Stimulated activated CD8-positive, alpha-beta memory T cell treated with anti-CD3 and anti-CD28 coated beads, Interleukin-12 subunit alpha, Interleukin-12 subunit beta, amount 100 ng/mL, for 24 hours (primary cell): ENCODE data around the gene MYO1D.
"Not testable (repeated sequence)": the region's sequence is repeated elsewhere in the genome, so short reads cannot be mapped to it uniquely, and the experiment has no call there.

Experiments
- DNase-seq: peaks from one replicate; pipeline ENCODE4 v3.0.0-alpha.2; 2020; ENCODE audit errors: extremely low read depth

Gene MYO1D

DNA sequence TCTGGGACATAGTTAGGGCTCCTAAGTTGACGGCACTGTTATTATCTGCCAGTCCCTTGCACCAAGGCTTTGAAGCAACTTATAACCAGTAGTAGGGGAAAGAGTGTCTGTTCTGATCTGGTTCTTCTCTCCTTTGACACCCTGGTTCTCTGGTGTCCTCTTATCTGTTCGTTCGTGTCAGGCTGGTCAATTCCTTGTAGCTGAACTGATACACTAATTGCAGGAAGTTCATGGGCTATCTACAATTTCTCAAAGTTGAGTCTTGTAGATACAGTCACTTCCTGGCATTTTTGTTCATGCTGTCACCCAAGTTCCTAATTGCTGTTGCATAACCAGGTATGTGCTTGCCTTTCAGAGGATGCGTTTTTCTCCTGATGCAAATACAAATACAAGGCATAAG is 17.3 kb upstream of the MYO1D start:
- no peak for DNase-seq

DNA sequence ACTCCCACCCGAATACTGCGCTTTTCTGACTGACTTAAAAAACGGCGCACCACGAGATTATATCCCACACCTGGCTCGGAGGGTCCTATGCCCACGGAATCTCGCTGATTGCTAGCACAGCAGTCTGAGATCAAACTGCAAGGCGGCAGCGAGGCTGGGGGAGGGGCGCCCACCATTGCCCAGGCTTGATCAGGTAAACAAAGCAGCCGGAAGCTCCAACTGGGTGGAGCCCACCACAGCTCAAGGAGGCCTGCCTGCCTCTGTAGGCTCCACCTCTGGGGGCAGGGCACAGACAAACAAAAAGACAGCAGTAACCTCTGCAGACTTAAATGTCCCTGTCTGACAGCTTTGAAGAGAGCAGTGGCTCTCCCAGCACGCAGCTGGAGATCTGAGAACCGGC is 10.5 kb upstream of the MYO1D start:
- DNase-seq = not testable (repeated sequence)

DNA sequence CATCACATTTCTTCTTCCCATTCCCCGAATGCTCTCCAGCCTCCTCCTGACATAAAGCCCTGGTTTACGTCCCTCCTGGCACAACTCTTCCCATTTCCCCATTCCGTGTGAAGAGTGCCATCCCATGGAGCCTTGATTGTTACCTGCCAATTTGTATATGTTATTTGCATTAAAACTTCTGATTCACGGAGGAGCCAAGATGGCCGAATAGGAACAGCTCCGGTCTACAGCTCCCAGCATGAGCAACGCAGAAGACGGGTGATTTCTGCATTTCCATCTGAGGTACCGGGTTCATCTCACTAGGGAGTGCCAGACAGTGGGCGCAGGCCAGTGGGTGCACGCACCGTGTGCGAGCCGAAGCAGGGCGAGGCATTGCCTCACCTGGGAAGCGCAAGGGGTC is 10.0 kb upstream of the MYO1D start:
- DNase-seq = not testable (repeated sequence)

DNA sequence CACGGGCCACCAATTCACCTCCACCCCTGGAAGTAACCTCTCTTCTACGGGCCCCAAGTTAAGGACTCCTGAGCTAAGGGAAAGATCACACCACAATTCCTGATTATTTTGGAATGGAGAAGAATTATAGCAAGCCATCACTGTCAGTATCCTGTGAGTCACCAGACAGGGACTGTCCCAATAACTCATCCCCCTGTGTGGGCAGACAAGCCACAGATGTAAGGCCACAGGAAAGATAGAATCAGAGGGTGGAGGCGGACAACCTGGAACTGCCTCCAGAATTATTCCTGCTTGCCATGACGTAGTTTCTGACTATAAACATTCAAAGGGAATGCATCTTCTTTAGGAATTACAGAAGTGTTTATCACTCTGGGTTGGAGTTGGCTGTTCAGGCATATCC is 5.8 kb upstream of the MYO1D start:
- DNase-seq = peak; percentile 8

DNA sequence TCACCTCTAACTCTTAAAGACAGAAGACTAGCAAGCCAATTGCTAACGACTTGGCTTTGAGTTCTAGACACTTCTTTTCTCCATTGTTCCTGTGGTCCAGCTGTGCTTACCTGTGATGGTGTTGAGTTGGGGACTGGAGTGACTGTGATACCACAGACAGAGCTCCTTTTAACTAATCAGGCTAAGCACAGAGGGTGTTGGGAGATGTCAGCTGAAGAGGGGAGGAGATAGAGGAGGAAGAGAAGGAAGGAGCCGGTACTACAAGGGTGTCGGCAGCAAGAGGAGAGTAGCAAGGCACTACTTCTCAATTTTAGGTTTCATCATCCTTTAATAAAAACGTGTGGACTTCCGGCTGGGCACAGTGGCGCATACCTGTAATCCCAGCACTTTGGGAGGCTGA is 5.1 kb upstream of the MYO1D start:
- no peak for DNase-seq

DNA sequence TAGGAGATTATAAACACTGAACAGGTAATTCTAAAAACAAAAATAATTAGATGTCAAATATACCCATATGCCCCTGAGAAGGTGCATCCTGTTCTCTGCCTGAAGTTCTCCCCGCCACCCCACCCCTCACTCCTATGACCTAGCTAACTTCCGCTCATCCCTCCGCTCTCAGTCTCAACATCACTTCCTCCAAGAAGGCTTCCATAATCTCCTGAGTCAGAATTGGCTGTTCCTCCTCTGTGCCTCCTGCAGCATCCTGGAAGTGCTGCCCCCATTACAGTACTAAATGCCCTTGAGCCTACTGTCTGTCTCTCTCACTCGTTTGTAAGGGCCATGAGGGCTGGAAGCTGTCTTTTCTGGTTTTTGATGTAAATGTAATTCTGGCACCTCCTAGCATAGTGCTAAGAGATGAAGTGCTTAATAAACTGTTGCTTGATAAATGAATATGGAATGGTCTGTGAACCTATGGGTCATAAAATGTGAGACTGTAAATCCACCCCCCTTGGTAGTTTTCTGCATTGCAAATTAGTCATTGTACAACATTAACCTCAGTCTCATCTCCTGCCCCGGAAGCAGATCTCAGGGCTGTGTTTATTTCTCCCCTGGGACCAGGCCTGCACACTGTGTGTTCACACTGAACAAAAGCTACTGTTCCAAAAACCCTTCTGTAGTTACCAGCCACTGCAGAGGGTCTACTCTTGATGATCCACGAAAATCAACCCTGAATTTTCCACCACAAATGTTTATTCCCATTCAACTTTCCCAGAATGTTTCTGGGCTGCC is 3.9 kb upstream of the MYO1D start:
- no peak for DNase-seq

DNA sequence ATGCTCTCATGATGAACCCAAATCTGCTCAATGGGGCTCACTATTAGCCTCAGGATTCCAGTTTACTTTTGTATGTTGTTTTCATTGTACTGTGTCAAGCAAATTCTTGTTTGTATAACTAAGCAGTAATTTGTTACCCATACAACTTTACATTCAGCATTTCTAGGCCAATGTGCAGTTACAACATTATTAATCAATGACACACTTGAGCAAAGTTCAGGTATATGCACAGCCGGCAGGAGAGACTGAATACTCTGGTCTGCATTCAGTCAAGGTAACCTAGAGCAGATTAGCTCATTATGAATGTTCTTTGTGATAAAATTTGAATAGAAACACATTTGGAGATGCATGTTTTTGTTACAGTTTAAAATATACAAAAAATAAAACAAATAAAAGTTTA is 2.2 kb upstream of the MYO1D start:
- DNase-seq = no peak

DNA sequence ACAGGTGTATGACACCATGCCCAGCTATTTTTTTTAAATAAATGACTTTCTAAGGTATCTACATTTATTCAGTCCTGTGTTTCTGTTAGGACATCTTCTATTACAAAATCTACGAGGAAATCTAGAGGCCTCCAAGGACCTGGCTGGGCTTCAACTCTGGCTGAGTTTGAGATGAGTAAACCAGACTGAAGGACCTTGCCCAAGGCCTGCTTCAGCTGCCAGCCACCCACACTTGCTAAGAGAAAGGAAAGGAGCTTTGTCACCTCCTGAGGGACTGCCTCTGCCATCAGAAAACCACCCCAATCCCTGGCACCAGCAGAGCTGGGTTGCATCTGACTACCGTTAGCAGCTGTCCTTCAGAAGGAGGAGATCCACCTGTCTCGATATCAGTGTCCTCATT is 1.3 kb upstream of the MYO1D start:
- DNase-seq = no peak

DNA sequence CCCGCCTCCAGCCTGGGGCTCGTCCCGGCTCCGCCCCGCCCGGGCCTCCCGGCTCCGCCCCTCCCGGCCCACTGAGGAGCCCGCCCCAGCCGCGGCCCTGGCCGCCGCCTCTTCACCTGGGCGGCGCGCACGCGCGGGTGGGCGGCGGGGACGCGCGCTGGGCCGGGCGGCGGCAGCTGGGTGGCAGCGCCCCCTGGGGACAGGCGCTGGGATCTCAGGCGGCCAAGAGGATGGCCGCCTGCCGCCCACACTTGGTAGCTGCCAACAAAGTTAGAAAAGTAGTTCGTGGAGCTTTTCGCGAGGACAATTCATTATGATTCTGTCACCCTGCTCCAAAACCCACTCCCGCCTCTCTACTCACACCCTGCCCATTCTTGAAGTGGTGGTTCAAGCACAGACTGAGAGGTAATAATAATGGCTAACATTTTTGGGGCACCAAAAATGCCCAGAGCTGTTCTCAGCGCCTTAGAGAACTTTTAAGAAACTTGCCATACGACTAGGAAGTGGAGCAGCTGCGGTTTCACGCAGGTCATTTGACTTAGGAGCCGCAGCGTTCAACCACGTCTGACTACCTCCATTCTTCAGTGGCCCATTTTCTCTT is 340 bp upstream of the MYO1D start:
- DNase-seq = peak; percentile 76

DNA sequence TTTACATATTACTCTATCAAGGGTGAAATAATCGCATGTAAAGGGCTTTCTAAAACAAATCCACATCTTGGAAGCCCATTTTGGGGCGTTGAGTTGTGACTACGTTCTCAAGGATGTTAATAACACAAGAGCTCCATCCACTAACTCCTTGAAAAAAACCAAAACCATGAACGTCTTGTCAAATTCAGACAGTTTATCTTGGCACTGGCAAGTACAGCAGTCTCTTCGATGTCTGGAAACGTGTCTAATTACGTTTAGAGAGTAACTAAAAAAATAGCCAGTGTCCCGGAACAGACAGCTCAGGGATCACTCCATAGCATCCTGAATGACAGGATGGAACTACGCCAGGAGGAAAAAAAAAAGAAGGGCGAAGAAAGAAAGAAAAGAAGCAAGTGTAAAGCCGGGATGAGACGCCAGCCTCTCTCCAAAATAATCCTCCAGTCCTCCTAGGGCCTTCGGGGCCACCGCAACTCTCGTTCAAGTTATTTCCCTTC is 954 bp downstream of the MYO1D start:
- no peak for DNase-seq

DNA sequence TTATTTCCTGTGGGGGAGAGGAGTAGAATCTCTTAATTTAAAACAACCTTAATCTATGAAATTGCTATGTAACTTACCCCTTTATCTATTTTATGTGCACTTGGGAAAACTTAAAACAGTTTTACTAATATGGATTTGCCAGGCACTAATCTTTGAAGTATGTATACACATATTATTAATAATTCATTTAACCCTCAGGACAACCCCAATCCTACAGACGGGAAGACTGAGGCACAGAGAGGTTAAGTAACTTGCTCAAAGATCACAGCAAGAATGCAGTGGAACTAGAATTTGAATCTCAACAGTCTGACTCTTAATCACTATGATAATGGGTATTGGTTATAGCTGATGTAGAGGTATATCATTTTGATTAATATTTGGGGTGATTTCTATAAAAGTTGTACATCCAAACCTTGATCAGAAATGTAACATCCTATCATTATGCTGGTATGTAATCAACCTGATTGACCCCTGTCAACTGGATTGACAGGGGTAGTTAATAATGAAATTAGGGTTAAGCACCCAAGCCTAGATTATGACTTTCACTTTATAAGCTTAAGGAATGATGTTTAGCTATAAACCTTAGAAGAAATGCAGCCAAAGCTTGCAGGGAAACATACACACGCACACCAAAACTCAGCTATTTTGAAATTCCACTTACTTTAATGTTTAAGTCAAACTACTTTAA is 1.6 kb downstream of the MYO1D start:
- DNase-seq = no peak

DNA sequence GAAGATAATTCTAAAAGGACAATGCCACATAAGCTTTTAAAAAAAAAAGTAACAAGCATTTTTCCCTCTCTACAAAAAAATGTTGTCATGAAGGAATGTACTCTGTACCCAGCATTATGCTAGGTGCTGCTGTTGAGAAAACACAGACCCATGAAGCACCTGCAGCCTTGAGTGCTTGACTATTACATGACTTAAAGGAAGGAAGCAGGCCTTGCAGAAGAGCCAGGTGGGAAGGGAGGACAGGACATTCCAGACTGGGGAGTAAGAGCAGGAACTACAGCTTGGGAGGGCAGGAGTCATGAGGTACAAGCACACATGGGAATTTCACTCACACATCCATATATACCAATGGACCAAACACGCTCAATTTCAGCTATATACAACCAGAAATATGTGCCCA is 3.8 kb downstream of the MYO1D start:
- DNase-seq = no peak

DNA sequence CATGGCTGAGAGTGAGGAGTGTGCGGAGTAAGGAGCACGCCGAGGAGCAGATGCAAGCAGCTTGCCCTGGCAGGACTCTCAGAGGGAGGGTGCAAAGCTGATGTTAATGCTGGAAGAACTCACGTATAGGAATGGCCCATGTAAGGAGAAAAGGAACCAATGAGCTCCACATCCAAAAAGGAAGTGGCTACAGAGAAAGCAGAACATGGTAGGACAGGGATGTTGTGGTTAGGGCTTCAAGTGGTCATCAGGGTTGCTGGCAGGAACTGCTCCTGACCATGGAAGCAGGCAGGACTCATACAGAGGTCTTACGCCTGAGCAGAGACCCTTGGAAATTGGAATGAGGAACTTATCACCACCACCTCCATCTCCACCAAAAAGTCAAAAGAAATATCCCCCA is 5.2 kb downstream of the MYO1D start:
- DNase-seq = no peak

DNA sequence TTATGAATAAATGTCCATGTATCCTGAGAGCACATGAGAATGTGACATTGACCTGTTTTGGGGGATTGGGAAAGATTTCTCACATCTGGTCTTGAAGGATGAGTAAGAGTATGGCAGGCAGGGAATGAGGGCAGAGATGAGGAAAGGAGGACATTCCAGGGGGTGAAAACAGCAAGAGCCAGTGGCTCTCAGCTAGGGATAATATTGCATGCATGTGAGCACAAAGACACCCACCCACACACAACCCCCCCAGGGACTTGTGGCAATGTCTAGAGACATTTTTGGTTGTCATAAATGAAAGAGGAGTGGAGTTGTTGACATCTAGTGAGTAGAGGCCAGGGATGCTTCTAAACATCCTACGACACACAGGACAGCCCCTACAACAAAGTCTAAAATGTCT is 6.0 kb downstream of the MYO1D start:
- no peak for DNase-seq

DNA sequence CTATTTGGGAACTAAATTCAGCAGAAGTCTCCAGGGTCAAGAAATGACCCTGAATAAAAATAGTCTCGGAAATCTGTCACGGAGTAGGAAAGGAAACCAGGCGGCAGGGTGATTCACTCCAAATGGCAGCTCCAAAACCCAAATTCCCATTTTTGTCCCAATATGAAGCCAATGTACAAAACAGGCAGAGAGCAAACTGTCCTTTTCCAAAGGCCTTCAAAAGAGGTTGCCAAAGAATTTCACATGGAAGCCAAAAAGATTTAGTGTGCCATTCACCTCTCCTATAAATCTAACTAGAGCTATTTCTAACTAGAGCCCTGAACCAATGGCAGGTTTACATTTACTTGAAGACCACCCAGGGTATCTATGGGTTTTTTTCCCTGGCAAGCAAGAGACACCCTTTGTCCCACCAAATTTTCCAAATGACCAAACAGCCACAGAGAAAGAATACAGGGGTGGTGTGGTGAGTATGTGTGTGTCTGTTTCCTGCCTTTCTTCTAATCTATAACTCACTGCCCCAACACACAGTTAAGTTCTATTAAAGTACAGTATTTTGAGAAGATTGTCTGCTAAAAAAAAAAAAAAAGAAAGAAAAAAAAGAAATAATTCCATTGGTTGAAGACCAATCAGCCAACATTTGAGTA is 6.8 kb downstream of the MYO1D start:
- DNase-seq = no peak

DNA sequence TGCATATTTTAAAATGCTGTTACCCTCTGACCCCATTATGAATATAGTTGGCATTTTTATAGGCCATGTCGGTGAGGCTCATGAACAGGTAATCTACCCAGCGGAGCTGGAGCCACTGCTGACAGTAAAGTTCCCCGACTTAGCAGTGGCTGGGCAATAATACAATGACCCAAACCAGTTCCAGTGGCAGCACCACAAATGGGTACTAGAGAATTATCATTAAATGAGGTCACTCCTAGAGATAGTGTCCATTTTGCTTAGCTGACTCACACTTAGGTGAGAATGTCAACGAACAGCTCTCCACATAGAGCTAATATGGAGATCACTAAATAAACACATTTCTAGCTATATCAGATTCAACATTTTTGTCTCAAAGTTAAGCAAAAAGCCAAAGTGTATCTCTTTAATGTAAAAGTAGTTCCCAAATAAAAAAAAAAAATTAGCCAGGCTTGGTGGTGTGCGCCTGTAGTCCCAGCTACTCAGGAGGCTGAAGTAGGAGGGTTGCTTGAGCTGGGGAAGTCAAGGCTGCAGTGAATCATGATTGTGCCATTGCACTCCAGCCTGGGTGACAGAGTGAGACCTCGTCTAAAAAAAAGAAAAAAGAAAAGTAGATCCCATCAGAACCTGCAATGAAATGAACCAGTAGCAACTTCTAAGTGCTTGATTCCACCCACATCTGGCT is 7.4 kb downstream of the MYO1D start:
- no peak for DNase-seq

DNA sequence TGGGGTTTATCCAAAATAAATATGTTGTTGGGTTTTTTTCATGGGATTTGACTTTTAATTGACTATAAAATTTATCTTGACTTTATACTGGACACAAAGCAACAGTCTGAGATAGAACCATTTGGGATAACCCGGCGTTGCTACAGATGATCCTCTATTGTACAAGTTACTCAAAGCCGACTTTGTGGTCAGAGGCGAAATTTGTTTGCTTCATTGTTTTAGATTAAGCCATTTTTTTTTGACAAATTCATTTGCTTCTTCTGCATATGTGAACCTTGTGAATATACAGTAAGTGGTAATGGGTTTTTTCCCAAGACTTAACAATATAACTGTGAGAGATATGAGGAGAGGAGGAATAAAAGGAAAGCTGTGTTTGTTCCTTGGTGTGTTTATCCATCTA is 11.8 kb downstream of the MYO1D start:
- DNase-seq = no peak

DNA sequence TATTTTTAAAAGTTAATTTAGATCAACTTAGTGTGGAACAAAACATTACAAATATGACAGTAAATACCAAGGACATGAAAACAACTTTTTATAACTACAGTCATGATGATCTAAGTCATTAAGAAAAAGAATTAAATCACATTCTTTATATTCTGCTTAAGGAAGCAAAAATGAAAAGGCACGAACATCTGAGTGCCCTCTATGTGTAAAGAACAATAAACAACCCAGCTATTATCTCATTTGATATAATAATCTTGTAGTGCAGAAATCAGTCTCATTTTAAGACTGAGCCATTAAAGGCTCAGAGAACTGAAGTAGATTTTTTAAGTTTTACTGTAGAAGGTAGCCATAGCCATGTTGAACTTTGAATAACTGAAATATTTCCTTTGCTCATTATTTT is 13.4 kb downstream of the MYO1D start:
- no peak for DNase-seq

DNA sequence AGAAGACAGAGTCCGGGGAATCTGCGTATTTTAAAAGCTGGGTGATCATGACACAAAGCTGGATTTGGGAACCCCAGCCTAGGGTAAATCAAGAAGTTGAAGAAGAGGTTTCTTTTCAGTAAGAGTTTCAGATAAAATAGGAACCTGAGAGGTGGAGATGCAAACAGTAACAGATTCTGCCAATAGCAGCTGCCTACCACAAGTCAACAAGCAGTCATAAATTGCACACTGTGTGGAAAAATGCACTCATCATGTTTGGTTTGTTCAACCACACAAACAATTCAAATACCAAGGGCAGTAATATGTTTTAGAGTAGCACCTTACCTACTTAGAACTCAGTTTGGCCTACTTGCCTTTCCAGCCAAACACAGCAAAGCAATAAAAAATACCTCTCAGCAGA is 14.0 kb downstream of the MYO1D start:
- DNase-seq = no peak

DNA sequence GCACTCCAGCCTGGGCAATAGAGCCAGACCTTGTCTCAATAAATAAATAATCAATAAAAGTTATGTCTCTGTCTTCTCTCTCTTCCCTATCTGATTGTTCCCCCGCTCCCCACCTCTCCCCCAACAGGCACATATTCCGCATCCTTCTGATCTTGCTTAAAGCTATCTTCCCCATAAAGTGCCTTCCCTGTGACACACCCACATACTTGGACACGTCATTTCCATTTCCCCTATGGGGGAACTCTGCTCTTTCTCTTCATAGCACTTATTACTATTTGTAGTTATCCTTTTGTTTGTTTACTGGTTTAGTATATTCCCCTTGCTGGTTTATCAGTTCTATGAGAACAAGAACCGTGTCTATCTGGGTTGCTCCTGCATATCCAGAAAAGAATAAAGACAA is 14.9 kb downstream of the MYO1D start:
- DNase-seq = no peak

DNA sequence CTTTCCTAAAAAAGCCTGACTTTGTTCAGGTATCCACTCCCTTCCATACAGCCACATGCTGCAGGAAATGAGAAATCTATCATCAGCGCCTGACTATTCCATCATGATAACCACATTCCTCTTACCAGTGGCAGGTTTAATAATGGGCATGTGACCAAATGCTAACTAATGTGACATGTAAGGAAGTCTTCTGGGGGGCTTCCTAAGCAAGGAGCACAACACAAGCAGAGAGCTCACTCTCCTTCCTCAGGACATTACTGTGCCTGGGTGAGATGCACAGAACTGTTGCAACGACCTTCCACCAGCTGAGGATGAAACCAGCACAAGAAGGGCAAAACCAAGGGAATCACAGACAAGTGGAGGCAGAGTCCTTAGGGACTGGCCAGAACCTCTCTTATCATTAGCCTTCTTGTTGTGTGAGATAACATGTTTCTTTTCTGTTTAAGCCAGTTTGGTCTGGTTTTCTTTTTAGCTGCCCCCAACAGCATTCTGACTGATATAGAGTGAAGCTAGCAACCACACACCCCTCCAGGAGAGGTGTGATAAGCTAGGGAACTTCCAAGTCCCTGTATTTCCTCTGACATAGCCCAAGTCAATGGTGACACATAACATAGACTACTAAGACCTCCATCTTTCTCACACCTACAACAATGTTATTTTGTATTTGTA is 16.9 kb downstream of the MYO1D start:
- no peak for DNase-seq
